GM23338 (cell line): ENCODE results near the gene CCNT2.

Experiments used
- CREB1 ChIP-seq: fragments of 250-450 bp; sonication (Bioruptor Pico); IDR thresholded peaks from 2 replicates; pipeline ENCODE4 v1.5.0; 2020; ENCODE audit warnings: low read depth, mild to moderate bottlenecking, moderate library complexity
- EZH2 ChIP-seq: fragments of 200-600 bp; sonication (generic); IDR thresholded peaks from one replicate; pipeline ENCODE4 v1.8.0; 2017; ENCODE audit warnings: antibody characterized with exemption, mild to moderate bottlenecking, low read depth; ENCODE audit not compliant: unreplicated experiment
- EZH2phosphoT487 ChIP-seq: fragments of 200-600 bp; sonication (generic); IDR thresholded peaks from one replicate; pipeline ENCODE4 v1.8.1; 2018; ENCODE audit warnings: antibody characterized with exemption; ENCODE audit not compliant: unreplicated experiment
- JUNB ChIP-seq: IDR thresholded peaks from one replicate; pipeline ENCODE4 v1.6.1; 2016; ENCODE audit warnings: antibody characterized with exemption; ENCODE audit not compliant: unreplicated experiment
- NANOG ChIP-seq: IDR thresholded peaks from 2 replicates; pipeline ENCODE4 v1.6.1; 2016; ENCODE audit warnings: antibody characterized with exemption, borderline replicate concordance
- ZNF114 ChIP-seq: fragments of 250-450 bp; sonication (Bioruptor Pico); IDR thresholded peaks from 2 replicates; pipeline ENCODE4 v1.5.0; 2020; ENCODE audit warnings: mild to moderate bottlenecking, moderate library complexity
- TF ChIP-seq, protein P1 (sequence below), 2 experiments: fragments of 200-600 bp in 1 of 2; sonication (generic) in 1 of 2; conservative IDR thresholded peaks; 2 replicates each; pipeline versions ENCODE4 v1.5.1 to v1.6.1; 2016 to 2017; ENCODE audit warnings: antibody characterized with exemption in 2 of 2, low read depth in 2 of 2, mild to moderate bottlenecking in 2 of 2, moderate library complexity in 1 of 2
- TF ChIP-seq, protein P2 (sequence below): IDR thresholded peaks from one replicate; pipeline ENCODE4 v1.6.1; 2018; ENCODE audit warnings: antibody characterized with exemption; ENCODE audit not compliant: unreplicated experiment

DNA sequence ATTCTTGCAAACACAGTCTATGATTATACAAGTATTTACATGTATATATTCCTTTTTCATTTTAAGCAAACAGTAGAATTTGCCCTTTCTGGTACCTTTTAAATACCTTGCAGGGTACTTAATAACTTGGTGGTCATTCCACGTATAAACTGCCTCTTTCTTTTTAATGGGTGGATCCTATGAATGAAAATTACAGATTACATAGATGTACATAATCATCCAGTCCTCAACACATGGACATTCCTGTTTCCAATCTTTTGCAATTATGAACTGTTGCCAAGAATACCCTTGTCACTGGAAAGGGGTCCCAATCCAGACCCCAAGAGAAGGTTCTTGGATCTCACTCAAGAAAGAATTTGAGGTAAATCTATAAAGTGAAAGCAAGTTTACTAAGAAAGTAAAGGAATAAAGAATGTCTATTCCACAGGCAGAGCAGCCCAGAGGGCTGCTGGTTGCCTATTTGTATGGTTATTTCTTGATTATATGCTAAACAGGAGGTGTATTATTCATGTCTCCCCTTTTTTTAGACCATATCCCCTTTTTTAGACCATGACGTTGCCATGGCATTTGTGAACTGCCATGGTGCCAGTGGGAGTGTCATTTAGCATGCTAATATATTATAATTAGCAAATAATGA lies 7.7 kb upstream of the CCNT2 start:
- TF ChIP-seq, protein P1, sequence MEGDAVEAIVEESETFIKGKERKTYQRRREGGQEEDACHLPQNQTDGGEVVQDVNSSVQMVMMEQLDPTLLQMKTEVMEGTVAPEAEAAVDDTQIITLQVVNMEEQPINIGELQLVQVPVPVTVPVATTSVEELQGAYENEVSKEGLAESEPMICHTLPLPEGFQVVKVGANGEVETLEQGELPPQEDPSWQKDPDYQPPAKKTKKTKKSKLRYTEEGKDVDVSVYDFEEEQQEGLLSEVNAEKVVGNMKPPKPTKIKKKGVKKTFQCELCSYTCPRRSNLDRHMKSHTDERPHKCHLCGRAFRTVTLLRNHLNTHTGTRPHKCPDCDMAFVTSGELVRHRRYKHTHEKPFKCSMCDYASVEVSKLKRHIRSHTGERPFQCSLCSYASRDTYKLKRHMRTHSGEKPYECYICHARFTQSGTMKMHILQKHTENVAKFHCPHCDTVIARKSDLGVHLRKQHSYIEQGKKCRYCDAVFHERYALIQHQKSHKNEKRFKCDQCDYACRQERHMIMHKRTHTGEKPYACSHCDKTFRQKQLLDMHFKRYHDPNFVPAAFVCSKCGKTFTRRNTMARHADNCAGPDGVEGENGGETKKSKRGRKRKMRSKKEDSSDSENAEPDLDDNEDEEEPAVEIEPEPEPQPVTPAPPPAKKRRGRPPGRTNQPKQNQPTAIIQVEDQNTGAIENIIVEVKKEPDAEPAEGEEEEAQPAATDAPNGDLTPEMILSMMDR (conservative IDR thresholded peaks at IDR 0.05; ENCODE audit: low read depth in 2 of 2): no peak
- TF ChIP-seq JUNB: no peak
- TF ChIP-seq EZH2phosphoT487: no peak
- TF ChIP-seq NANOG: no peak
- no peak for TF ChIP-seq EZH2
- TF ChIP-seq ZNF114 (CRISPR knock-in tag): no peak
- TF ChIP-seq, protein P2, sequence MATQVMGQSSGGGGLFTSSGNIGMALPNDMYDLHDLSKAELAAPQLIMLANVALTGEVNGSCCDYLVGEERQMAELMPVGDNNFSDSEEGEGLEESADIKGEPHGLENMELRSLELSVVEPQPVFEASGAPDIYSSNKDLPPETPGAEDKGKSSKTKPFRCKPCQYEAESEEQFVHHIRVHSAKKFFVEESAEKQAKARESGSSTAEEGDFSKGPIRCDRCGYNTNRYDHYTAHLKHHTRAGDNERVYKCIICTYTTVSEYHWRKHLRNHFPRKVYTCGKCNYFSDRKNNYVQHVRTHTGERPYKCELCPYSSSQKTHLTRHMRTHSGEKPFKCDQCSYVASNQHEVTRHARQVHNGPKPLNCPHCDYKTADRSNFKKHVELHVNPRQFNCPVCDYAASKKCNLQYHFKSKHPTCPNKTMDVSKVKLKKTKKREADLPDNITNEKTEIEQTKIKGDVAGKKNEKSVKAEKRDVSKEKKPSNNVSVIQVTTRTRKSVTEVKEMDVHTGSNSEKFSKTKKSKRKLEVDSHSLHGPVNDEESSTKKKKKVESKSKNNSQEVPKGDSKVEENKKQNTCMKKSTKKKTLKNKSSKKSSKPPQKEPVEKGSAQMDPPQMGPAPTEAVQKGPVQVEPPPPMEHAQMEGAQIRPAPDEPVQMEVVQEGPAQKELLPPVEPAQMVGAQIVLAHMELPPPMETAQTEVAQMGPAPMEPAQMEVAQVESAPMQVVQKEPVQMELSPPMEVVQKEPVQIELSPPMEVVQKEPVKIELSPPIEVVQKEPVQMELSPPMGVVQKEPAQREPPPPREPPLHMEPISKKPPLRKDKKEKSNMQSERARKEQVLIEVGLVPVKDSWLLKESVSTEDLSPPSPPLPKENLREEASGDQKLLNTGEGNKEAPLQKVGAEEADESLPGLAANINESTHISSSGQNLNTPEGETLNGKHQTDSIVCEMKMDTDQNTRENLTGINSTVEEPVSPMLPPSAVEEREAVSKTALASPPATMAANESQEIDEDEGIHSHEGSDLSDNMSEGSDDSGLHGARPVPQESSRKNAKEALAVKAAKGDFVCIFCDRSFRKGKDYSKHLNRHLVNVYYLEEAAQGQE: no peak
- TF ChIP-seq CREB1 (CRISPR knock-in tag): no peak
